Neuronal stem cell (in vitro differentiated cells): Measurements from ENCODE around the gene CDC73.

ENCODE experiments used
- DNase-seq: peaks from one replicate; pipeline ENCODE4 v3.0.0-alpha.2; 2013; ENCODE audit warnings: low spot score
- H2AFZ ChIP-seq: one replicate; pipeline ENCODE4 v1.6.1; 2013; ENCODE audit warnings: mild to moderate bottlenecking, low read length, inconsistent platforms
- H2AK5ac ChIP-seq: 2 replicates; pipeline ENCODE4 v1.6.1; 2013; ENCODE audit warnings: low read depth, mild to moderate bottlenecking, inconsistent platforms, low read length, moderate library complexity, mixed read lengths
- H2BK120ac ChIP-seq: 2 replicates; pipeline ENCODE4 v1.6.1; 2013; ENCODE audit warnings: low read depth, mild to moderate bottlenecking, inconsistent platforms, low read length, moderate library complexity, mixed read lengths
- H2BK12ac ChIP-seq: one replicate; pipeline ENCODE4 v1.6.1; 2013; ENCODE audit warnings: low read length, inconsistent platforms
- H2BK15ac ChIP-seq: 2 replicates; pipeline ENCODE4 v1.6.1; 2013; ENCODE audit warnings: mild to moderate bottlenecking, low read length, inconsistent platforms, mixed read lengths
- H2BK5ac ChIP-seq: one replicate; pipeline ENCODE4 v1.6.1; 2013; ENCODE audit warnings: inconsistent platforms, mild to moderate bottlenecking, low read length, moderate library complexity
- H3K14ac ChIP-seq: one replicate; pipeline ENCODE4 v1.6.1; 2013; ENCODE audit warnings: low read length, inconsistent platforms
- H3K18ac ChIP-seq: 2 replicates; pipeline ENCODE4 v1.6.1; 2013; ENCODE audit warnings: low read length, inconsistent platforms
- H3K23ac ChIP-seq: 2 replicates; pipeline ENCODE4 v1.6.1; 2013; ENCODE audit warnings: low read depth, mild to moderate bottlenecking, mixed read lengths, low read length, inconsistent platforms; ENCODE audit not compliant: poor library complexity
- H3K27ac ChIP-seq: replicated peaks from 3 replicates; pipeline ENCODE4 v1.5.1; 2013; ENCODE audit warnings: low read length, inconsistent platforms
- H3K27me3 ChIP-seq, 3 experiments: 2 replicates each; pipeline ENCODE4 v1.6.1; 2013; ENCODE audit warnings: low read length in 3 of 3, mild to moderate bottlenecking in 2 of 3, inconsistent platforms in 1 of 3, low read depth in 1 of 3, mixed read lengths in 1 of 3, moderate library complexity in 1 of 3; ENCODE audit not compliant: control insufficient read depth in 3 of 3, insufficient read depth in 3 of 3
- H3K36me3 ChIP-seq, 2 donors: replicated peaks in 1 of 2; 2 replicates each; pipeline ENCODE4 v1.6.1; 2013; ENCODE audit warnings: low read length in 2 of 2; ENCODE audit not compliant: control insufficient read depth in 2 of 2, insufficient read depth in 2 of 2
- H3K4ac ChIP-seq: 2 replicates; pipeline ENCODE4 v1.6.1; 2013; ENCODE audit warnings: inconsistent platforms, mild to moderate bottlenecking, low read length, moderate library complexity
- H3K4me1 ChIP-seq, 2 donors: 1 replicate in 1 of 2; 2 replicates in 1 of 2; pipeline ENCODE4 v1.6.1; 2013; ENCODE audit warnings: low read length in 2 of 2, low read depth in 1 of 2; ENCODE audit not compliant: control insufficient read depth in 2 of 2, insufficient read depth in 1 of 2
- H3K4me2 ChIP-seq: one replicate; pipeline ENCODE4 v1.6.1; 2013; ENCODE audit warnings: mild to moderate bottlenecking, low read length, inconsistent platforms; ENCODE audit not compliant: insufficient read depth, poor library complexity, severe bottlenecking
- H3K4me3 ChIP-seq, 2 donors: 2 replicates each; pipeline ENCODE4 v1.5.1; 2013; ENCODE audit warnings: low read length in 2 of 2, mild to moderate bottlenecking in 2 of 2, inconsistent platforms in 1 of 2, moderate library complexity in 1 of 2
- H3K79me1 ChIP-seq: one replicate; pipeline ENCODE4 v1.6.1; 2013; ENCODE audit warnings: low read depth, mild to moderate bottlenecking, inconsistent platforms, low read length, moderate library complexity
- H3K9ac ChIP-seq: one replicate; pipeline ENCODE4 v1.6.1; 2013; ENCODE audit warnings: mild to moderate bottlenecking, low read depth, low read length, inconsistent platforms; ENCODE audit not compliant: poor library complexity
- H3K9me3 ChIP-seq, 2 donors: replicated peaks in 1 of 2; 2 replicates each; pipeline versions ENCODE3 to v1.6.1; 2013; ENCODE audit warnings: low read length in 2 of 2, mild to moderate bottlenecking in 2 of 2, inconsistent platforms in 1 of 2, low read depth in 1 of 2, mixed read lengths in 1 of 2, moderate library complexity in 1 of 2; ENCODE audit not compliant: control insufficient read depth in 2 of 2, insufficient read depth in 1 of 2
- H4K8ac ChIP-seq: one replicate; pipeline ENCODE4 v1.6.1; 2013; ENCODE audit warnings: low read depth, mild to moderate bottlenecking, inconsistent platforms, low read length, moderate library complexity
- H4K91ac ChIP-seq: one replicate; pipeline ENCODE4 v1.6.1; 2013; ENCODE audit warnings: low read length, low read depth, mild to moderate bottlenecking, inconsistent platforms; ENCODE audit not compliant: poor library complexity
- WGBS, 2 donors: extraction: QIAGEN DNeasy Blood & Tissue Kit; methylation state at CpG; one replicate each; pipeline ENCODE4 v1.1.7; 2013; ENCODE audit warnings: missing lambda C conversion rate in 2 of 2, mixed read lengths in 1 of 2; ENCODE audit not compliant: insufficient read length in 2 of 2, insufficient replicate concordance in 1 of 2; ENCODE audit errors: extremely low coverage in 2 of 2; 5-methylcytosine and 5-hydroxymethylcytosine counted together

CDC73 gene

GRCh38 chr1:193192586-193192985 lies 70.8 kb downstream of the CDC73 start:
- Histone ChIP-seq H3K4me3 (no peak overlapping the region), H3K4me1 (no peaks in the 10 kb centered on the region)

GRCh38 chr1:193199940-193200339 lies 78.1 kb downstream of the CDC73 start:
- H3K4me3 ChIP-seq = no peak overlapping the region
- H3K4me2 ChIP-seq = no peak overlapping the region
- H2BK120ac ChIP-seq = no peak overlapping the region
- no peak overlapping the region for H2AK5ac ChIP-seq
- H2BK15ac ChIP-seq = no peak overlapping the region
- H3K14ac ChIP-seq = no peak overlapping the region
- no peak overlapping the region for H2BK12ac ChIP-seq
- no peak overlapping the region for H3K18ac ChIP-seq
- H4K8ac ChIP-seq = no peak overlapping the region
- H3K4ac ChIP-seq = no peak overlapping the region
- no peak overlapping the region for H3K23ac ChIP-seq
- WGBS, 2 donors = no CpG with 5 or more reads among the region's 4 CpGs
- no peaks in the 10 kb centered on the region for H3K79me1 ChIP-seq
- DNase-seq = no peak
- H3K4me1 ChIP-seq = no peaks in the 10 kb centered on the region
- no peaks in the 10 kb centered on the region for H3K27me3 ChIP-seq
- H3K36me3 ChIP-seq = peaks cover 0 to 8% of the 10 kb centered on the region in 2 donors
- no peak overlapping the region for H4K91ac ChIP-seq
- no peak overlapping the region for H3K9ac ChIP-seq
- H2BK5ac ChIP-seq = no peak overlapping the region
- no peak overlapping the region for H2AFZ ChIP-seq
- no peaks in the 10 kb centered on the region for H3K9me3 ChIP-seq
- no peak overlapping the region for H3K27ac ChIP-seq

More at GRCh38 chr1:193192586-193192985, 70.8 kb downstream of the CDC73 start:
- Histone ChIP-seq H3K4ac (no peak overlapping the region), H2BK12ac (no peak overlapping the region), H3K23ac (no peak overlapping the region), H3K9me3 (peaks cover 9 to 23% of the 10 kb centered on the region in 2 donors), H2BK120ac (no peak overlapping the region), H2BK5ac (no peak overlapping the region), H2AFZ (no peak overlapping the region), H3K79me1 (peaks cover 4% of the 10 kb centered on the region), H3K27me3 (no peaks in the 10 kb centered on the region), H3K27ac (no peak overlapping the region), H2BK15ac (no peak overlapping the region), H3K9ac (no peak overlapping the region), H3K18ac (no peak overlapping the region), H3K36me3 (peaks cover 0 to 17% of the 10 kb centered on the region in 2 donors), H4K8ac (no peak overlapping the region), H3K14ac (no peak overlapping the region), H4K91ac (no peak overlapping the region), H2AK5ac (no peak overlapping the region), H3K4me2 (no peak overlapping the region)
- DNase-seq = no peak
- no CpG with 5 or more reads among the region's 8 CpGs for WGBS, 2 donors

- no peak overlapping the region for H3K14ac ChIP-seq
- no peak overlapping the region for H4K91ac ChIP-seq
- no peak overlapping the region for H2BK5ac ChIP-seq
- H3K23ac ChIP-seq = no peak overlapping the region
- H3K27ac ChIP-seq = no peak overlapping the region
- H2AK5ac ChIP-seq = no peak overlapping the region
- no peak overlapping the region for H3K4me2 ChIP-seq
- peaks cover 0 to 18% of the 10 kb centered on the region in 2 donors for H3K36me3 ChIP-seq
- H2BK120ac ChIP-seq = no peak overlapping the region
- no peak overlapping the region for H2BK15ac ChIP-seq
- no peak overlapping the region for H3K4ac ChIP-seq
- H3K18ac ChIP-seq = no peak overlapping the region
- no peak for DNase-seq
- no peak overlapping the region for H2AFZ ChIP-seq
- no CpG with 5 or more reads among the region's 2 CpGs for WGBS, 2 donors
- no peak overlapping the region for H2BK12ac ChIP-seq
- no peak overlapping the region for H4K8ac ChIP-seq
- H3K9me3 ChIP-seq = no peaks in the 10 kb centered on the region
- no peak overlapping the region for H3K9ac ChIP-seq
- H3K27me3 ChIP-seq = no peaks in the 10 kb centered on the region
- H3K4me3 ChIP-seq = no peak overlapping the region
- H3K79me1 ChIP-seq = no peaks in the 10 kb centered on the region
- no peaks in the 10 kb centered on the region for H3K4me1 ChIP-seq
These were observed 79.2 kb downstream of the CDC73 start for GRCh38 chr1:193201021-193201420.

- Histone ChIP-seq H3K27ac (no peak overlapping the region), H3K36me3 (peaks cover 1 to 54% of the 10 kb centered on the region in 2 donors), H3K18ac (no peak overlapping the region), H3K4me2 (no peak overlapping the region), H2BK15ac (no peak overlapping the region), H3K9ac (no peak overlapping the region), H2AK5ac (no peak overlapping the region), H3K23ac (no peak overlapping the region), H3K27me3 (no peaks in the 10 kb centered on the region), H4K8ac (no peak overlapping the region), H3K4me3 (no peak overlapping the region), H3K14ac (no peak overlapping the region), H3K79me1 (no peaks in the 10 kb centered on the region), H3K9me3 (peaks cover 3 to 43% of the 10 kb centered on the region in 2 donors), H2BK12ac (no peak overlapping the region), H3K4ac (no peak overlapping the region), H4K91ac (no peak overlapping the region), H3K4me1 (no peaks in the 10 kb centered on the region), H2BK120ac (no peak overlapping the region), H2AFZ (no peak overlapping the region), H2BK5ac (no peak overlapping the region)
- DNase-seq = no peak
- WGBS, 2 donors = no CpG with 5 or more reads among the region's 7 CpGs
These were observed 89.2 kb downstream of the CDC73 start for GRCh38 chr1:193210996-193211395.
